Peyer's patch (tissue), 4 donors: ENCODE measurements around the gene MAML2. TPM values are rescaled to one million over a fixed set of nuclear protein-coding genes. Genes with fewer than 3 reads are reported as not detected.

Source experiments
- DNase-seq, 3 donors: peaks; one replicate each; pipeline ENCODE4 v3.0.0-alpha.2; 2017 to 2019
- H3K27ac ChIP-seq, 4 donors: fragments of 200-600 bp; sonication (generic); one replicate each; pipeline ENCODE4 v1.5.1; 2016 to 2019
- H3K27me3 ChIP-seq, 2 donors: fragments of 200-600 bp; sonication (generic); one replicate each; pipeline ENCODE4 v1.5.1; 2019
- H3K36me3 ChIP-seq, 3 donors: fragments of 200-600 bp; sonication (generic); one replicate each; pipeline ENCODE4 v1.5.1; 2016 to 2019
- H3K4me1 ChIP-seq, 4 donors: fragments of 200-600 bp; sonication (generic); one replicate each; pipeline ENCODE4 v1.5.1; 2016 to 2019
- H3K4me3 ChIP-seq, 4 donors: fragments of 200-600 bp; sonication (generic); 1 replicate in 3 of 4; 2 replicates in 1 of 4; pipeline ENCODE4 v1.5.1; 2016 to 2019; ENCODE audit warnings: mild to moderate bottlenecking in 1 of 4
- H3K9me3 ChIP-seq, 4 donors: fragments of 200-600 bp; sonication (generic); one replicate each; pipeline ENCODE4 v1.5.1; 2016 to 2019; ENCODE audit warnings: mild to moderate bottlenecking in 1 of 4
- CTCF ChIP-seq, 6 experiments: fragments of 450-650 bp in 4 of 6; fragments of 200-600 bp in 2 of 6; sonication (generic) in 1 of 6; IDR thresholded peaks; one replicate each; pipeline ENCODE4 v1.5.1; 2017 to 2019; ENCODE audit warnings: antibody characterized with exemption in 6 of 6, mild to moderate bottlenecking in 3 of 6, moderate library complexity in 1 of 6
- POLR2A ChIP-seq, 2 donors: fragments of 450-650 bp; IDR thresholded peaks; one replicate each; pipeline ENCODE4 v1.5.1; 2017; ENCODE audit warnings: antibody characterized with exemption in 2 of 2, mild to moderate bottlenecking in 2 of 2, moderate library complexity in 2 of 2
- total RNA-seq, 4 donors: library from RNA; depleted of rRNA; stranded (reverse); fragments of >200 nt; gene quantifications; one replicate each; pipeline ENCODE4 v1.1.0, GENCODE V29; 2016

MAML2 gene
- total RNA-seq, 4 donors from 2014 or later = 8.4 to 60.2 (median 22.7) TPM

- Histone ChIP-seq H3K36me3 (no peaks in the 10 kb centered on the region), H3K4me3 (no peak overlapping the region), H3K27me3 (no peaks in the 10 kb centered on the region), H3K4me1 (peaks cover 0 to 16% (median 0%) of the 10 kb centered on the region in 4 donors), H3K9me3 (no peaks in the 10 kb centered on the region), H3K27ac (no peak overlapping the region)
- DNase-seq = no peak
- TF ChIP-seq CTCF (IDR thresholded peaks at IDR 0.05) = no peak
- TF ChIP-seq POLR2A (IDR thresholded peaks at IDR 0.05) = no peak
These were observed 21.9 kb downstream of the MAML2 start for GRCh38 chr11:96321091-96321490.

GRCh38 chr11:96319898-96320656 lies 22.9 kb downstream of the MAML2 start:
- Histone ChIP-seq H3K9me3 (no peaks in the 10 kb centered on the region), H3K4me3 (no peak overlapping the region), H3K36me3 (no peaks in the 10 kb centered on the region), H3K27me3 (no peaks in the 10 kb centered on the region), H3K4me1 (peaks cover 0 to 19% (median 0%) of the 10 kb centered on the region in 4 donors), H3K27ac (no peak overlapping the region)
- TF ChIP-seq CTCF (IDR thresholded peaks at IDR 0.05) (no peak), POLR2A (IDR thresholded peaks at IDR 0.05) (no peak)
- no peak for DNase-seq

GRCh38 chr11:96318850-96319249 lies 24.1 kb downstream of the MAML2 start:
- no peak overlapping the region for H3K4me3 ChIP-seq
- peaks cover 0 to 31% (median 3%) of the 10 kb centered on the region in 4 donors for H3K4me1 ChIP-seq
- H3K27me3 ChIP-seq = no peaks in the 10 kb centered on the region
- no peaks in the 10 kb centered on the region for H3K9me3 ChIP-seq
- H3K36me3 ChIP-seq = no peaks in the 10 kb centered on the region
- no peak overlapping the region for H3K27ac ChIP-seq
- TF ChIP-seq CTCF (IDR thresholded peaks at IDR 0.05) = no peak
- no peak for TF ChIP-seq POLR2A (IDR thresholded peaks at IDR 0.05)
- DNase-seq = no peak

- Histone ChIP-seq H3K27ac (no peak overlapping the region), H3K27me3 (no peaks in the 10 kb centered on the region), H3K4me1 (peaks cover 0 to 33% (median 3%) of the 10 kb centered on the region in 4 donors), H3K36me3 (no peaks in the 10 kb centered on the region), H3K9me3 (no peaks in the 10 kb centered on the region), H3K4me3 (no peak overlapping the region)
- no peak for DNase-seq
- TF ChIP-seq POLR2A (IDR thresholded peaks at IDR 0.05) (no peak), CTCF (IDR thresholded peaks at IDR 0.05) (no peak)
These were observed 24.6 kb downstream of the MAML2 start for GRCh38 chr11:96318399-96318798.

- H3K27ac ChIP-seq = no peak overlapping the region
- H3K4me1 ChIP-seq = peaks cover 0 to 33% (median 3%) of the 10 kb centered on the region in 4 donors
- no peak for DNase-seq
- H3K9me3 ChIP-seq = no peaks in the 10 kb centered on the region
- H3K27me3 ChIP-seq = no peaks in the 10 kb centered on the region
- H3K4me3 ChIP-seq = no peak overlapping the region
- no peaks in the 10 kb centered on the region for H3K36me3 ChIP-seq
- TF ChIP-seq POLR2A (IDR thresholded peaks at IDR 0.05) (no peak), CTCF (IDR thresholded peaks at IDR 0.05) (no peak)
These were observed 25.0 kb downstream of the MAML2 start for GRCh38 chr11:96317985-96318384.
